Hippocampal formation (tissue), 2 donors: ENCODE results near the gene CDK14.
A peak's percentile ranks its signal among the peaks of the same experiment; 100 is the strongest.

Experiments used
- DNase-seq, 2 donors: peaks; one replicate each; lab custom pipeline; 2025; lab: John Stamatoyannopoulos, UW

CDK14 gene

GRCh38 chr7:91005841-91006240 is 409.7 kb downstream of the CDK14 start:
- no peak for DNase-seq

GRCh38 chr7:91007371-91007770 is 411.2 kb downstream of the CDK14 start:
- DNase-seq: no peak

- no peak for DNase-seq
Observed at GRCh38 chr7:91013078-91013477, 417.0 kb downstream of the CDK14 start.

- DNase-seq: no peak
Observed at GRCh38 chr7:91019686-91020385, 423.7 kb downstream of the CDK14 start.

- DNase-seq: no peak
Observed at GRCh38 chr7:91020636-91021385, 424.7 kb downstream of the CDK14 start.

- no peak for DNase-seq
Observed at GRCh38 chr7:91021956-91022355, 425.8 kb downstream of the CDK14 start.

GRCh38 chr7:91025906-91026390 is 429.8 kb downstream of the CDK14 start:
- no peak for DNase-seq

- no peak for DNase-seq
Observed at GRCh38 chr7:91029688-91030087, 433.6 kb downstream of the CDK14 start.

- no peak for DNase-seq
Observed at GRCh38 chr7:91030680-91031380, 434.7 kb downstream of the CDK14 start.

GRCh38 chr7:91031757-91032156 is 435.6 kb downstream of the CDK14 start:
- DNase-seq: no peak

- DNase-seq: no peak
Observed at GRCh38 chr7:91033574-91033973, 437.5 kb downstream of the CDK14 start.

GRCh38 chr7:91034459-91035368 is 438.6 kb downstream of the CDK14 start:
- peak in 1 of 2 donors; percentile 22 for DNase-seq

GRCh38 chr7:91039033-91039432 is 442.9 kb downstream of the CDK14 start:
- DNase-seq: no peak

GRCh38 chr7:91041141-91041540 is 445.0 kb downstream of the CDK14 start:
- no peak for DNase-seq

GRCh38 chr7:91041901-91042484 is 445.9 kb downstream of the CDK14 start:
- no peak for DNase-seq

GRCh38 chr7:91043186-91043585 is 447.1 kb downstream of the CDK14 start:
- no peak for DNase-seq

GRCh38 chr7:91043924-91044645 is 448.0 kb downstream of the CDK14 start:
- DNase-seq: no peak

GRCh38 chr7:91045606-91046005 is 449.5 kb downstream of the CDK14 start:
- DNase-seq: no peak

GRCh38 chr7:91046322-91047089 is 450.4 kb downstream of the CDK14 start:
- DNase-seq: no peak

- DNase-seq: no peak
Observed at GRCh38 chr7:91047636-91048035, 451.5 kb downstream of the CDK14 start.
